ENCODE results near the gene CYP2B6. TPM values are rescaled to one million over a fixed set of nuclear protein-coding genes. Genes with fewer than 3 reads are reported as not detected.
"Not testable (repeated sequence)": the region's sequence is repeated elsewhere in the genome, so short reads cannot be mapped to it uniquely, and the experiment has no call there.

Gene CYP2B6
- total RNA-seq, 1 donor: not detected

DNA sequence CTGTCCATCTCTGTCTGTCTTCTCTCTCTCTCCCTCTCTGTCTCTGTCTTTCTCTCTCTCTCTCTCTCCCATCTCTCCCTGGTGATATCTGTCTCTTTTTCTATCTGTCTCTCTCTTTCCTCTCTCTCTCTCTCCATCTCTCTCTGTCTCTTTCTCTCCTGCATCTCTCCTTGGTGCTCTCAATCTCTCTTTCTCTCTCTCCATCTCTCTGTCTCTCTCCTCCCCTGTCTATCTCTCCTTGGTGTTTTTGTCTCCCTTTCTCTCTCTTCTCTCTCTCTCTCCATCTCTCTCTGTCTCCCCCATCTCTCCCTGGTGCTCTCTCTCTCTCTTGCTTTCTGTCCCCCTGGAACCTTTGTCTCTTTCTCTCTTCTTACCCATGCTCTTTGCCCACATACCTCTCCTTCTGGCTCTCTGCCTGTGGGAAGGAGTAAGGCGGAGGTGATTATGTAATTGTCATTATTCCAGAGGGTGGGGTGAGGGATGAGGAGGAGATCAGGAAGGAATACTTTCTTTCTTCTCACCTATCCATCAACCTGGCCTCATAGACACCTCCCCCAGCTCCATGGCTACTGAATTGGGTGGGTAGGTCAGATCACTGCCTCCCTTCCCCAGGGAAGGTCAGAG, 30.9 kb upstream of the CYP2B6 start:
- Histone ChIP-seq H3K36me3 (ENCODE audit: insufficient read depth, low read length) (no peaks in the 10 kb centered on the region), H3K27ac (ENCODE audit: low read depth, low read length) (no peak overlapping the region), H2AFZ (ENCODE audit: low read length) (no peak overlapping the region), H3K9me3 (ENCODE audit: low read depth, low read length) (no peaks in the 10 kb centered on the region), H3K4me2 (ENCODE audit: insufficient read depth, low read length) (no peak overlapping the region), H3K4me1 (ENCODE audit: insufficient read depth, low read length) (no peaks in the 10 kb centered on the region), H4K20me1 (ENCODE audit: insufficient read depth, low read length) (no peaks in the 10 kb centered on the region), H3K4me3 (ENCODE audit: insufficient read depth, low read length) (no peak overlapping the region), H3K27me3 (ENCODE audit: insufficient read depth, low read length) (no peaks in the 10 kb centered on the region), H3K79me2 (ENCODE audit: insufficient read depth, low read length) (no peaks in the 10 kb centered on the region)
- DNase-seq (ENCODE audit: insufficient read length, low spot score, missing footprints): peak; percentile 65
- TF ChIP-seq, protein P1, sequence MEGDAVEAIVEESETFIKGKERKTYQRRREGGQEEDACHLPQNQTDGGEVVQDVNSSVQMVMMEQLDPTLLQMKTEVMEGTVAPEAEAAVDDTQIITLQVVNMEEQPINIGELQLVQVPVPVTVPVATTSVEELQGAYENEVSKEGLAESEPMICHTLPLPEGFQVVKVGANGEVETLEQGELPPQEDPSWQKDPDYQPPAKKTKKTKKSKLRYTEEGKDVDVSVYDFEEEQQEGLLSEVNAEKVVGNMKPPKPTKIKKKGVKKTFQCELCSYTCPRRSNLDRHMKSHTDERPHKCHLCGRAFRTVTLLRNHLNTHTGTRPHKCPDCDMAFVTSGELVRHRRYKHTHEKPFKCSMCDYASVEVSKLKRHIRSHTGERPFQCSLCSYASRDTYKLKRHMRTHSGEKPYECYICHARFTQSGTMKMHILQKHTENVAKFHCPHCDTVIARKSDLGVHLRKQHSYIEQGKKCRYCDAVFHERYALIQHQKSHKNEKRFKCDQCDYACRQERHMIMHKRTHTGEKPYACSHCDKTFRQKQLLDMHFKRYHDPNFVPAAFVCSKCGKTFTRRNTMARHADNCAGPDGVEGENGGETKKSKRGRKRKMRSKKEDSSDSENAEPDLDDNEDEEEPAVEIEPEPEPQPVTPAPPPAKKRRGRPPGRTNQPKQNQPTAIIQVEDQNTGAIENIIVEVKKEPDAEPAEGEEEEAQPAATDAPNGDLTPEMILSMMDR (IDR thresholded peaks at IDR 0.05; ENCODE audit: extremely low read depth, low read depth, low read length): no peak

DNA sequence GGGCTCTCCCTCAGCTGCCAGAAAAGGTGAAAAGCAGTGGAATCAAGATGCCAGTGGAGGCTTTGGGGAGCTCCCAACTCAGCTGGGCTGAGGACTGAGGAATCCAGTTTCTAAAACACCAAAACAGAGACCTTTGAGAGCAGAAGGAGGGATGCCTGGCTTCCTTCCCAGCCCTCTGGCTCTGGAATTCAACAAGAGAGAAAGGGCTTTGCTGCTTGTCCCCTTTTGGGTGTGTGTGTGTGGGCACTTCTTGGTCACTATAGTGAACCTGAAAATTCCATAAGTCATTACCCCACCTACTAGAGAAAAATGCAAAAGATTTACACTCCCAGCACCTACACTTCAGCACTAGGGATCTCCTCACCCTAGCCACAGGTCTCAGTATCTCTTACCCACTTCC, 30.3 kb upstream of the CYP2B6 start:
- no peaks in the 10 kb centered on the region for H3K4me1 ChIP-seq (ENCODE audit: insufficient read depth, low read length)
- DNase-seq (ENCODE audit: insufficient read length, low spot score, missing footprints): peak; percentile 64
- H3K27me3 ChIP-seq (ENCODE audit: insufficient read depth, low read length): no peaks in the 10 kb centered on the region
- no peaks in the 10 kb centered on the region for H3K9me3 ChIP-seq (ENCODE audit: low read depth, low read length)
- H3K4me3 ChIP-seq (ENCODE audit: insufficient read depth, low read length): no peak overlapping the region
- H2AFZ ChIP-seq (ENCODE audit: low read length): no peak overlapping the region
- no peaks in the 10 kb centered on the region for H3K79me2 ChIP-seq (ENCODE audit: insufficient read depth, low read length)
- no peak overlapping the region for H3K4me2 ChIP-seq (ENCODE audit: insufficient read depth, low read length)
- no peaks in the 10 kb centered on the region for H4K20me1 ChIP-seq (ENCODE audit: insufficient read depth, low read length)
- H3K36me3 ChIP-seq (ENCODE audit: insufficient read depth, low read length): no peaks in the 10 kb centered on the region
- TF ChIP-seq, protein P1 (IDR thresholded peaks at IDR 0.05; ENCODE audit: extremely low read depth, low read depth, low read length): no peak
- H3K27ac ChIP-seq (ENCODE audit: low read depth, low read length): no peak overlapping the region

DNA sequence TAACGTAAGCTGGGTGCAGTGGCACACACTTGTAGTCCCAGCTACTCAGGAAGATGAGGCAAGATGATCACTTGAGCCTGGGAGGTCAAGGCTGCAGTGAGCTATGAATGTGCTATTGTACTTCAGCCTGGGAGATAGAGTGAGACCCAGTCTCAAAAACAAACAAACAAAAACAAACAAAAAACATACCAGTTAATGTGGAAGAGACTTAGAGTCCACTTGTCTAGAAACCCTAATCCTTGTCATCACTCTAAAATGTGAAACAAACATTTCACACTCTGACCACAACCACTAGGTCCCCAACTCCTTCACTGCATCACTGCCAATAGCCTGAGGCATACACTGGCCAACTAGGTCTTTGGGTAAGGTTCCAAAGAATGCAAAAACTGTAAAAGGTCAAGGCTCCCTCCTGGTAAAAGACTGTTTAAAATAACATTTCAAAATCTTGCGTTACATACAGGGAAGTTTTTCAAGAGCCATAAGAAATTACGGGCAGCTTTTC, 28.6 kb upstream of the CYP2B6 start:
- Histone ChIP-seq H3K79me2 (ENCODE audit: insufficient read depth, low read length) (no peaks in the 10 kb centered on the region), H3K4me3 (ENCODE audit: insufficient read depth, low read length) (no peak overlapping the region), H2AFZ (ENCODE audit: low read length) (no peak overlapping the region), H3K27ac (ENCODE audit: low read depth, low read length) (no peak overlapping the region), H3K27me3 (ENCODE audit: insufficient read depth, low read length) (no peaks in the 10 kb centered on the region), H3K4me2 (ENCODE audit: insufficient read depth, low read length) (no peak overlapping the region), H3K36me3 (ENCODE audit: insufficient read depth, low read length) (no peaks in the 10 kb centered on the region), H4K20me1 (ENCODE audit: insufficient read depth, low read length) (no peaks in the 10 kb centered on the region), H3K9me3 (ENCODE audit: low read depth, low read length) (no peaks in the 10 kb centered on the region), H3K4me1 (ENCODE audit: insufficient read depth, low read length) (no peaks in the 10 kb centered on the region)
- TF ChIP-seq, protein P1 (IDR thresholded peaks at IDR 0.05; ENCODE audit: extremely low read depth, low read depth, low read length): no peak
- peak; percentile 59 for DNase-seq (ENCODE audit: insufficient read length, low spot score, missing footprints)

DNA sequence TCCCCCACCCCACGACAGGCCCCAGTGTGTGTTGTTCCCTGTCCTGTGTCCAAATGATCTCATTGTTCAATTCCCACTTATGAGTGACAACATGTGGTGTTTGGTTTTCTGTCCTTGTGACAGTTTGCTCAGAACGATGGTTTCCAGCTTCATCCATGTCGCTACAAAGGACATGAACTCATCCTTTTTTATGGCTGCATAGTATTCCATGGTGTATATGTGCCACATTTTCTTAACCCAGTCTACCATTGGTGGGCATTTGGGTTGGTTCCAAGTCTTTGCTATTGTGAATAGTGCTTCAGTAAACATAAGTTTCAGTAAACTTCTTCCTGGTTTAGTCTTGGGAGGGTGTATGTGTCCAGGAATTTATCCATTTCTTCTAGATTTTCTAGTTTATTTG, 26.7 kb upstream of the CYP2B6 start:
- not testable (repeated sequence) for H3K4me1 ChIP-seq (ENCODE audit: insufficient read depth, low read length); H3K79me2 ChIP-seq (ENCODE audit: insufficient read depth, low read length); H2AFZ ChIP-seq (ENCODE audit: low read length); H4K20me1 ChIP-seq (ENCODE audit: insufficient read depth, low read length); H3K27ac ChIP-seq (ENCODE audit: low read depth, low read length); H3K9me3 ChIP-seq (ENCODE audit: low read depth, low read length); DNase-seq (ENCODE audit: insufficient read length, low spot score, missing footprints); H3K4me2 ChIP-seq (ENCODE audit: insufficient read depth, low read length); H3K27me3 ChIP-seq (ENCODE audit: insufficient read depth, low read length); H3K4me3 ChIP-seq (ENCODE audit: insufficient read depth, low read length); H3K36me3 ChIP-seq (ENCODE audit: insufficient read depth, low read length)

DNA sequence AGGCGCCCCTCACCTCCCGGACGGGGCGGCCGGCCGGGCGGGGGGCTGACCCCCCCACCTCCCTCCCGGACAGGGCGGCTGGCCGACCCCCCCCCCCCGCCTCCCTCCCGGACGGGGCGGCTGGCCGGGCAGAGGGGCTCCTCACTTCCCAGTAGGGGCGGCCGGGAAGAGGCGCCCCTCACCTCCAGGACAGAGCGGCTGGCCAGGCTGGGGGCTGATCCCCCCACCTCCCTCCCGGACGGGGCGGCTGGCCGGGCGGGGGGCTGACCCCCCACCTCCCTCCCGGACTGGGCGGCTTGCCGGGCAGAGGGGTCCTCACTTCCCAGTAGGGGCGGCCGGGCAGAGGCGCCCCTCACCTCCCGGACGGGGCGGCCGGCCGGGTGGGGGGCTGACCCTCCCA, 25.7 kb upstream of the CYP2B6 start:
- not testable (repeated sequence) for H3K79me2 ChIP-seq (ENCODE audit: insufficient read depth, low read length); H2AFZ ChIP-seq (ENCODE audit: low read length); H3K4me1 ChIP-seq (ENCODE audit: insufficient read depth, low read length); H4K20me1 ChIP-seq (ENCODE audit: insufficient read depth, low read length); H3K4me3 ChIP-seq (ENCODE audit: insufficient read depth, low read length); H3K9me3 ChIP-seq (ENCODE audit: low read depth, low read length); H3K4me2 ChIP-seq (ENCODE audit: insufficient read depth, low read length); H3K36me3 ChIP-seq (ENCODE audit: insufficient read depth, low read length); H3K27ac ChIP-seq (ENCODE audit: low read depth, low read length); H3K27me3 ChIP-seq (ENCODE audit: insufficient read depth, low read length); DNase-seq (ENCODE audit: insufficient read length, low spot score, missing footprints)

DNA sequence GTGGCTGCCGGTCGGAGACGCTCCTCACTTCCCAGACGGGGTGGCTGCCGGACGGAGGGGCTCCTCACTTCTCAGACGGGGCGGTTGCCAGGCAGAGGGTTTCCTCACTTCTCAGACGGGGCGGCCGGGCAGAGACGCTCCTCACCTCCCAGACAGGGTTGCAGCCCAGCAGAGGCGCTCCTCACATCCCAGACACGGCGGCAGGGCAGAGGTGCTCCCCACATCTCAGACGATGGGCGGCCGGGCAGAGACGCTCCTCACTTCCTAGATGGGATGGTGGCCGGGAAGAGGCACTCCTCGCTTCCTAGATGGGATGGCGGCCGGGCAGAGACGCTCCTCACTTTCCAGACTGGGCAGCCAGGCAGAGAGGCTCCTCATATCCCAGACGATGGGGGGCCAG, 24.5 kb upstream of the CYP2B6 start:
- not testable (repeated sequence) for H2AFZ ChIP-seq (ENCODE audit: low read length); H3K27me3 ChIP-seq (ENCODE audit: insufficient read depth, low read length); H3K36me3 ChIP-seq (ENCODE audit: insufficient read depth, low read length); H4K20me1 ChIP-seq (ENCODE audit: insufficient read depth, low read length); DNase-seq (ENCODE audit: insufficient read length, low spot score, missing footprints); H3K9me3 ChIP-seq (ENCODE audit: low read depth, low read length); H3K27ac ChIP-seq (ENCODE audit: low read depth, low read length); H3K4me3 ChIP-seq (ENCODE audit: insufficient read depth, low read length); H3K4me1 ChIP-seq (ENCODE audit: insufficient read depth, low read length); H3K79me2 ChIP-seq (ENCODE audit: insufficient read depth, low read length); H3K4me2 ChIP-seq (ENCODE audit: insufficient read depth, low read length)

DNA sequence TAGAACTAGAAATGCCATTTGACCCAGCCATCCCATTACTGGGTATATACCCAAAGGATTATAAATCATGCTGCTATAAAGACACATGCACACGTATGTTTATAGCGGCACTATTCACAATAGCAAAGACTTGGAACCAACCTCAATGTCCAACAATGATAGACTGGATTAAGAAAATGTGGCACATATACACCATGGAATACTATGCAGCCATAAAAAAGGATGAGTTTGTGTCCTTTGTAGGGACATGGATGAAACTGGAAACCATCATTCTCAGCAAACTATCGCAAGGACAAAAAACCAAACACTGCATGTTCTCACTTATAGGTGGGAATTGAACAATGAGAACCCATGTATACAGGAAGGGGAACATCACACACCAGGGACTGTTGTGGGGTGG, 23.0 kb upstream of the CYP2B6 start:
- not testable (repeated sequence) for H3K4me3 ChIP-seq (ENCODE audit: insufficient read depth, low read length); H3K4me1 ChIP-seq (ENCODE audit: insufficient read depth, low read length); H3K79me2 ChIP-seq (ENCODE audit: insufficient read depth, low read length); H3K27me3 ChIP-seq (ENCODE audit: insufficient read depth, low read length); H3K36me3 ChIP-seq (ENCODE audit: insufficient read depth, low read length); H3K4me2 ChIP-seq (ENCODE audit: insufficient read depth, low read length); H2AFZ ChIP-seq (ENCODE audit: low read length); DNase-seq (ENCODE audit: insufficient read length, low spot score, missing footprints); H3K27ac ChIP-seq (ENCODE audit: low read depth, low read length); H3K9me3 ChIP-seq (ENCODE audit: low read depth, low read length); H4K20me1 ChIP-seq (ENCODE audit: insufficient read depth, low read length)

Data from osteoblast (primary cell).